K562 (cell line): ENCODE results near the gene TSPAN14. TPM values are rescaled to one million over a fixed set of nuclear protein-coding genes. Genes with fewer than 3 reads are reported as not detected.

Source experiments
- BRD9 ChIP-seq: fragments of 450-650 bp; IDR thresholded peaks from 2 replicates; pipeline ENCODE4 v1.6.1; 2018; ENCODE audit warnings: low read depth; ENCODE audit not compliant: partially characterized antibody
- CTBP1 ChIP-seq: fragments of 450-650 bp; IDR thresholded peaks from 2 replicates; pipeline ENCODE4 v1.6.1; 2016; ENCODE audit warnings: borderline replicate concordance
- GABPA ChIP-seq: fragments of 200-800 bp; sonication (Bioruptor generic); conservative IDR thresholded peaks from 2 replicates; pipeline ENCODE4 v1.6.1; 2016; ENCODE audit warnings: low read depth, missing genetic modification characterization, missing compliant biosample characterization
- IRF2 ChIP-seq: sonication (generic); formaldehyde crosslinking; IDR thresholded peaks from 2 replicates; pipeline ENCODE4 v1.8.1; 2022; ENCODE audit warnings: mild to moderate bottlenecking, missing genetic modification reagents
- RCOR1 ChIP-seq, 2 experiments: IDR thresholded peaks; 2 replicates each; pipeline ENCODE4 v1.6.1; 2012; ENCODE audit warnings: low read depth in 2 of 2, low read length in 2 of 2, borderline replicate concordance in 1 of 2, improper control_type of control experiment in 1 of 2
- USF2 ChIP-seq: sonication (generic); formaldehyde crosslinking; IDR thresholded peaks from 2 replicates; pipeline ENCODE4 v1.5.0; 2020; ENCODE audit warnings: missing genetic modification reagents
- ZBED1 ChIP-seq: IDR thresholded peaks from 2 replicates; pipeline ENCODE4 v1.6.1; 2014
- ZBTB9 ChIP-seq: fragments of 450-650 bp; formaldehyde crosslinking; IDR thresholded peaks from 2 replicates; pipeline ENCODE4 v1.4.0; 2020; ENCODE audit warnings: mild to moderate bottlenecking, moderate library complexity
- ZC3H4 ChIP-seq: sonication (generic); formaldehyde crosslinking; IDR thresholded peaks from 2 replicates; pipeline ENCODE4 v1.9.0; 2021; ENCODE audit warnings: missing genetic modification reagents, borderline replicate concordance
- ZNF280B ChIP-seq: fragments of 250-450 bp; sonication (Bioruptor Pico); IDR thresholded peaks from 2 replicates; pipeline ENCODE4 v1.5.1; 2021; ENCODE audit warnings: mild to moderate bottlenecking
- polyA plus RNA-seq, 8 experiments: library from polyadenylated mRNA; depleted of rRNA in 4 of 8; stranded (reverse) in 5 of 8; unstranded in 3 of 8; fragments of >200 nt; fragmentation: Nextera tagmentation in 2 of 8; fragmentation: Illumina TruSeq in 1 of 8; extraction: Ambion mirVana in 2 of 8; extraction: Trizol in 1 of 8; gene quantifications; 2 replicates each; pipeline versions ENCODE4 v1.2.1 to v1.2.3, GENCODE V29; 2011 to 2014; ENCODE audit warnings: inconsistent platforms in 1 of 8, missing spikeins in 1 of 8
- total RNA-seq, 7 experiments: library from RNA; depleted of rRNA in 6 of 7; stranded (reverse); fragments of >200 nt in 6 of 7; fragmentation: Illumina TruSeq in 2 of 7; extraction: Trizol in 2 of 7; gene quantifications; 2 replicates each; pipeline versions ENCODE4 v1.2.1 to v1.2.3, GENCODE V29; 2011 to 2021; ENCODE audit warnings: low replicate concordance in 1 of 7
- TF ChIP-seq, protein P1 (sequence below): fragments of 450-650 bp; formaldehyde crosslinking; IDR thresholded peaks from 2 replicates; pipeline ENCODE4 v1.4.0; 2022; ENCODE audit warnings: missing genetic modification characterization
- TF ChIP-seq, protein P2 (sequence below), 2 experiments: fragments of 450-650 bp; IDR thresholded peaks; 2 replicates each; pipeline ENCODE4 v1.6.1; 2018; ENCODE audit warnings: mild to moderate bottlenecking in 2 of 2, low read depth in 1 of 2; ENCODE audit not compliant: partially characterized antibody in 2 of 2

Gene TSPAN14
- total and polyA plus RNA-seq, 9 of the 15 experiments (the other 6 are each of a cell fraction or from before 2014, with no cell fraction given): 5.8 to 92.9 (median 23.3) TPM

DNA sequence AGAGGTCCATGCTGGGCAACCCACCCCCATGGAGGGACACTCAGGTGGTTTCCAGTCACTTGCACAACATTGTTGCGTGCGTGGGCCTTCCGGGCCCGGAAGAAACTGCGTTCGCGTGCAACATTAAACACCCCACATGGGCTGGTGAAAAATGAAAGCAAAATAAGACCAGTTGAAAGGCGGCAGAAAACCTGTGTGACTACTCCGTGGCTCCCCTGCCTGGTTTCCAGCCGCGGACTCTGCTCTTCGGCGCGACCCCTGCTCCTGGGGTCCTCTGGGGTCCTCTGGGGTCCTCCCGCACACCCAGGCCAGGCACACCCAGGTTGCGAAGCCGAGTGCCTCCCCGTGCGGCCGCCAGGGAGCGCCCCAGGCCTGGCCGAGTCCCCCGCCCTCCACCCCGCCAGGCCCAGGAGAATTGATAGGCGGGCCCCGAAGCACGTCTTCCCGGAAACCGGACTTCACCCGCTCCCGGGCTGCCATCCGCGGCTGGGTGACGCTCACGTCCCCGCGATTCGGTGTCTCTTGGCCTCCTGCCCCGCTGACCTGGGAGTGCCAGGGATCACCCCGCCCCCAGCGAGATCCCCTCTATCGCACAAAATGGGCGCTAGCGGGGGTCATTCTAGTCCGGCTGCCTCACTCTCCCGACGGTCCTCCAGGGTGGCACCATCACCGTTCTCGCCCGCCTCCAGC lies 81.7 kb downstream of the TSPAN14 start (continued):
- TF ChIP-seq CTBP1 (peak; percentile 28; the same call in 1 of the 2 replicates), IRF2 (CRISPR knock-in tag) (no peak), ZBED1 (no peak), ZBTB9 (CRISPR knock-in tag) (no peak), GABPA (tag) (peak; percentile 31; the same call in 1 of the 2 replicates), BRD9 (no peak), ZC3H4 (CRISPR knock-in tag) (no peak), ZNF280B (CRISPR knock-in tag) (no peak), USF2 (CRISPR knock-in tag) (no peak), RCOR1 (IDR thresholded peaks at IDR 0.05; ENCODE audit: borderline replicate concordance in 1 of 2, low read depth in 2 of 2, low read length in 2 of 2) (peak in 1 of 2 experiments; percentile 39; a peak in 1 of 4 replicates)
- TF ChIP-seq, protein P1, sequence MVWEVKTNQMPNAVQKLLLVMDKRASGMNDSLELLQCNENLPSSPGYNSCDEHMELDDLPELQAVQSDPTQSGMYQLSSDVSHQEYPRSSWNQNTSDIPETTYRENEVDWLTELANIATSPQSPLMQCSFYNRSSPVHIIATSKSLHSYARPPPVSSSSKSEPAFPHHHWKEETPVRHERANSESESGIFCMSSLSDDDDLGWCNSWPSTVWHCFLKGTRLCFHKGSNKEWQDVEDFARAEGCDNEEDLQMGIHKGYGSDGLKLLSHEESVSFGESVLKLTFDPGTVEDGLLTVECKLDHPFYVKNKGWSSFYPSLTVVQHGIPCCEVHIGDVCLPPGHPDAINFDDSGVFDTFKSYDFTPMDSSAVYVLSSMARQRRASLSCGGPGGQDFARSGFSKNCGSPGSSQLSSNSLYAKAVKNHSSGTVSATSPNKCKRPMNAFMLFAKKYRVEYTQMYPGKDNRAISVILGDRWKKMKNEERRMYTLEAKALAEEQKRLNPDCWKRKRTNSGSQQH (CRISPR knock-in tag): 0 out of 2 replicates have a peak, but pooled peaks have one; percentile 14
- TF ChIP-seq, protein P2, sequence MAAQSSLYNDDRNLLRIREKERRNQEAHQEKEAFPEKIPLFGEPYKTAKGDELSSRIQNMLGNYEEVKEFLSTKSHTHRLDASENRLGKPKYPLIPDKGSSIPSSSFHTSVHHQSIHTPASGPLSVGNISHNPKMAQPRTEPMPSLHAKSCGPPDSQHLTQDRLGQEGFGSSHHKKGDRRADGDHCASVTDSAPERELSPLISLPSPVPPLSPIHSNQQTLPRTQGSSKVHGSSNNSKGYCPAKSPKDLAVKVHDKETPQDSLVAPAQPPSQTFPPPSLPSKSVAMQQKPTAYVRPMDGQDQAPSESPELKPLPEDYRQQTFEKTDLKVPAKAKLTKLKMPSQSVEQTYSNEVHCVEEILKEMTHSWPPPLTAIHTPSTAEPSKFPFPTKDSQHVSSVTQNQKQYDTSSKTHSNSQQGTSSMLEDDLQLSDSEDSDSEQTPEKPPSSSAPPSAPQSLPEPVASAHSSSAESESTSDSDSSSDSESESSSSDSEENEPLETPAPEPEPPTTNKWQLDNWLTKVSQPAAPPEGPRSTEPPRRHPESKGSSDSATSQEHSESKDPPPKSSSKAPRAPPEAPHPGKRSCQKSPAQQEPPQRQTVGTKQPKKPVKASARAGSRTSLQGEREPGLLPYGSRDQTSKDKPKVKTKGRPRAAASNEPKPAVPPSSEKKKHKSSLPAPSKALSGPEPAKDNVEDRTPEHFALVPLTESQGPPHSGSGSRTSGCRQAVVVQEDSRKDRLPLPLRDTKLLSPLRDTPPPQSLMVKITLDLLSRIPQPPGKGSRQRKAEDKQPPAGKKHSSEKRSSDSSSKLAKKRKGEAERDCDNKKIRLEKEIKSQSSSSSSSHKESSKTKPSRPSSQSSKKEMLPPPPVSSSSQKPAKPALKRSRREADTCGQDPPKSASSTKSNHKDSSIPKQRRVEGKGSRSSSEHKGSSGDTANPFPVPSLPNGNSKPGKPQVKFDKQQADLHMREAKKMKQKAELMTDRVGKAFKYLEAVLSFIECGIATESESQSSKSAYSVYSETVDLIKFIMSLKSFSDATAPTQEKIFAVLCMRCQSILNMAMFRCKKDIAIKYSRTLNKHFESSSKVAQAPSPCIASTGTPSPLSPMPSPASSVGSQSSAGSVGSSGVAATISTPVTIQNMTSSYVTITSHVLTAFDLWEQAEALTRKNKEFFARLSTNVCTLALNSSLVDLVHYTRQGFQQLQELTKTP (IDR thresholded peaks at IDR 0.05; ENCODE audit: low read depth in 1 of 2, partially characterized antibody in 2 of 2): no peak
